Measurements from ENCODE around the gene B3GNT9. TPM values are rescaled to one million over a fixed set of nuclear protein-coding genes. Genes with fewer than 3 reads are reported as not detected.

The B3GNT9 gene
- total RNA-seq, 4 donors from 2014 or later, result 6.8 to 19.2 (median 14.9) TPM

- ATAC-seq (ENCODE audit: low FRiP score), result no peak
- no peak for DNase-seq (ENCODE audit: low spot score)
- no peak for TF ChIP-seq CTCF (IDR thresholded peaks at IDR 0.05)
Observed at GRCh38 chr16:67169011-67169451, 18.2 kb upstream of the B3GNT9 start.

- DNase-seq (ENCODE audit: low spot score) (no peak), ATAC-seq (ENCODE audit: low FRiP score) (no peak)
- no peak for TF ChIP-seq CTCF (IDR thresholded peaks at IDR 0.05)
Observed at GRCh38 chr16:67167588-67167987, 16.8 kb upstream of the B3GNT9 start.

- ATAC-seq (ENCODE audit: low FRiP score) (no peak), DNase-seq (ENCODE audit: low spot score) (no peak)
- TF ChIP-seq CTCF (IDR thresholded peaks at IDR 0.05), result no peak
Observed at GRCh38 chr16:67166598-67167168, 15.9 kb upstream of the B3GNT9 start.

- TF ChIP-seq CTCF (IDR thresholded peaks at IDR 0.05), result no peak
- DNase-seq (ENCODE audit: low spot score) (no peak), ATAC-seq (ENCODE audit: low FRiP score) (no peak)
Observed at GRCh38 chr16:67166110-67166547, 15.3 kb upstream of the B3GNT9 start.

GRCh38 chr16:67165121-67166078 is 14.6 kb upstream of the B3GNT9 start:
- no peak for TF ChIP-seq CTCF (IDR thresholded peaks at IDR 0.05)
- no peak for DNase-seq (ENCODE audit: low spot score)
- ATAC-seq (ENCODE audit: low FRiP score), result no peak

- no peak for TF ChIP-seq CTCF (IDR thresholded peaks at IDR 0.05)
- ATAC-seq (ENCODE audit: low FRiP score) (peak; percentile 37), DNase-seq (ENCODE audit: low spot score) (no peak)
Observed at GRCh38 chr16:67164599-67165061, 13.8 kb upstream of the B3GNT9 start, which contains the start of gene HSF4. Gene HSF4, plus strand, starts transcription at chr16:67164745. Its CDS starts 67 bp downstream, at chr16:67164812.

Data from omental fat pad (tissue), 4 donors.